GM19397 (cell line): Measurements from ENCODE around the gene MCUB.

Source experiments
- ATAC-seq: cut with Tn5 transposase; IDR thresholded peaks from one replicate; pipeline ENCODE4 v1.9.1; 2021; ENCODE audit warnings: mild to moderate bottlenecking, moderate library complexity; ENCODE audit not compliant: unreplicated experiment

The MCUB gene

DNA sequence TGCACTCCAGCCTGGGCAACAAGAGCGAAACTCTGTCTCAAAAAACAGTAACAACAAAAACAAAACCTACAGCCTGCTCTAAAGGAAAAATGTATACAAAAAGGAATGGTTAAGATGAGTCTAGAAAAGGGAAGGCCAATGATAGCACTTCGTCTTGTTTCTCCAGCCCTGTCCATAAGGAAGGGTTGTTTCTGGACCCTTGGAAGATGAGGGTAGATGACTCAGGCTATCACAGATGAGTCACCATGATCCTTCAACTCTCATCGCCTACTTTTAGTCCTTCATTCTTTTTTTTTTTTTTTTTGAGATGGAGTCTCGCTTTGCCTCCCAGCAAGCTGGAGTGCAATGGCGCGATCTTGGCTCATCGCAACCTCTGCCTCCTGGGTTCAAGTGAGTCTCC is 161.0 kb downstream of the MCUB start:
- no peak for ATAC-seq

DNA sequence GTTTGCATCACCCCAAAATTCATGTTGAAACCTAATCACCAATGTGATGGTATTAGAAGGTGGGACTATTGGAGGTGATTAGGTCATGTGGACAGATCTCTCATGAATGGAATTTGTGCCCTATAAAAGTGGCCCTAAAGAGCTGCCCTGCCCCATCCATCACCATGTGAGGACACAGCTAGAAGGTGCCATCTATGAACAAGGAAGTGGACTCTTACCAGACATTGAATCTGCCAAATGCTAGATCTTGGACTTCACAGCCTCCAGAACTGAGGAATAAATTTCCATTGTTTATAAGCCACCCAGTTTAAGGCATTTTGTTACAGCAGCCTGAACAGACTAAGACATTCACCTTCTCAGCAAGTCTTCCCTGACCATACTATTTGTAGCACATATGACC is 162.3 kb downstream of the MCUB start:
- ATAC-seq: no peak

DNA sequence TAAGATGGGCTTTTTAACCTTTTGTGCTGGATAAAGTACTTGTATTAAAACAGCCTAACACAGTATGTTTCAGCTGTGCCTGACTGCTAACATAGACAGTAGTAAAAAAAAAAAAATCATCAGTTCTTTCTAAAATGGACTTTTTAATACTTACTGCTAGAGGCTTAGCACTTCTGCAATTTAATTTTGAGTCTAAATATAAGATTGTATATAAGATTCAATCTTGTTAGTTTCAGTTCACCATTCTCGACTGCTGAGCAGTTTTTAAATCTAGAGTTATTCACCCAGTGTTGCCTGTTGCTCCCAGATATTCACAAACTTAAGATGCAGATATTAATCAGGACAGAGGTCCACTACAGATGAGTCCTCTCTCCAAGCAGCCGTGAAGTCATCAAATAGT is 163.1 kb downstream of the MCUB start:
- ATAC-seq: no peak

GRCh38 chr4:109728385-109728784 is 168.3 kb downstream of the MCUB start:
- no peak for ATAC-seq

DNA sequence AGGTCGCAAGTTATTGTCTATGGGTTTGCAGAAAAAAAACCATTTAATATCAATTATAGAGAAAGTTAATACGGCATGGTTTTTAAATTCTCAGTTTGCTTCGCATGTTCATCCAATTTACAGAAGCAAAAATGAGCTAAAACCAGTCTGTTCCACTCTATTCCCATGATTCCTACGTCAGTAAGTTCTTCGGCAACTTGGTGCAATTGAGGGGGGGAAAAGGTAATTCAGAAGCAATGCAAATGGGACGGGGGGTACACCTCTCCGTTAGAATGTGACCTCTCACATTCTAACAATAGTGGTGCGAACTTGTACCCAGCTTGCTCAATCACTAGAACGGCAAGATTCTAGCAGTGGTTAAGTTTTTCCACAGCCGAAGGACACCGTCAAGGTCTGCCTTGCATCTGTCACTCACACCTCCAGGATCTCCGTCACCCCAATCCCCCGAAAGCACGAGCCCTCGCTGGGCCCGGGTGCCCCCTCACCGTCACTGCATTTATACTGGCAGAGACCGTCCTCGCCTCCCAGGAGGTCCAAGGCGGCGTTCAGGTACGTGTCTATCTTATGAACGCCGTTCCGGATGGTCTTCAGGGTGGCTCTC is 169.2 kb downstream of the MCUB start:
- no peak for ATAC-seq

DNA sequence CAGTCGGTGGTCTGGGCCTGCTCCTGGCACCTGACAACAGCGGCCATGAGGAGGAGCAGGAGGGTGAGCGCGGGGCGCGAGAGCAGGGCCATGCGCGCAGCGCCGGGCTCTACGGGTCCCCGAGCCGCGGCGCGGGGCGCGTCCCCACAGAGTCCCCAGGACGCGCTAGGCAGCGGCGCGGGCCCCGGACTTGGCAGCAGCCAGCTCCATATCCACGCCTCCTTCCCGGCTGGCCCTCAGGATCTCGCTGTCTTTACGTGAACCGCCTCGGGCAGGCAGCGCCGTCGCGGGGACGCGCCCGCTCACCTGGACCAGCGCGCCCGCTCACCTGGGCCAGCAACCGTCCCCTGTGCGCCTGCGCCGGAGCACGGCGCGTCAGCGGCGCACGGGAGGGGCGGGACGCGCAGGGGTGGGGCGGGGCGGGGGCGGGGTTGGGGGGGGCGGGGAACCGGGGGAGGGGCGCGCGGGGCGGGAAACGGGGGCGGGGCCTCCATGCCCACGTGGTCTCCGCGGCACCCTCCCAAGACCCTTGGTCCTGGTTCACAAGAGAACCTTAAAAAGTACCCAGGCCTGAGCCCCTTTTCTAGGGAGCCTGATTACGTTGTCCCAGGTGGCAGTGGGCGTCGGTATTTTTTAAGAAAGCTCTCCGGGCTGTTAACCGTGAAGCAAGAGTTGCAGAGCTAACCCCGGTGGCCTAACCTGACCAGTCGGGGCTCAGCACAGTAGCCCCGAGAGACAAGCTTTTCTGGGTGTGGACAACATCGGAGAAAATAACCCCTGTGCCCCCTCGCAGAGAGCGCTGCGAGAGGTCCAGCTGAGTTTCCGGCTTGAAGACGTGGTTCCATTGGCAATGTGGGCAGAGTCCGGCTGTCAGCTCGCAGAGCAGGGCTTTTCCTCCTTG is 169.9 kb downstream of the MCUB start, which contains the start of gene PLA2G12A:
Gene PLA2G12A (minus strand): TSS at position 353 of the 901 bp plus-strand sequence. CDS start 261 bp downstream, at position 92.
- ATAC-seq: peak; percentile 90

GRCh38 chr4:109730619-109731545 is 170.8 kb downstream of the MCUB start:
- no peak for ATAC-seq

DNA sequence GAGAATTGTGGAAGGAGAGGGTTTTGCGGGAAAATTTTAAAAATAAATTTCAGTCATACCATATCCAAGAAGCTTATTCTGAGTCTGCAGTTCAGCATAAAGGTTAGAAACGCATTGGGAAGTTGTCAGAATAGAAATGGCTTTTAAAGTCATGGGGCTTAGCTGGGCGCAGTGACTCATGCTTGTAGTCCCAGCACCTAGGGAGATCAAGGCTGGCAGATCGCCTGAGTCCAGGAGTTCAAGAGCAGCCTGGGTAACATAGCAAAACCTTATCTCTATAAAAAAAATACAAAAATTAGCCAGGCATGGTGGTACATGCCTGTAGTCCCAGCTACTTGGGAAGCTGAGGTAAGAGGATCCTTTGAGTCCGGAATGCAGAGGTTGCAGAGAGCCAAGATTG is 173.7 kb downstream of the MCUB start:
- ATAC-seq: no peak

DNA sequence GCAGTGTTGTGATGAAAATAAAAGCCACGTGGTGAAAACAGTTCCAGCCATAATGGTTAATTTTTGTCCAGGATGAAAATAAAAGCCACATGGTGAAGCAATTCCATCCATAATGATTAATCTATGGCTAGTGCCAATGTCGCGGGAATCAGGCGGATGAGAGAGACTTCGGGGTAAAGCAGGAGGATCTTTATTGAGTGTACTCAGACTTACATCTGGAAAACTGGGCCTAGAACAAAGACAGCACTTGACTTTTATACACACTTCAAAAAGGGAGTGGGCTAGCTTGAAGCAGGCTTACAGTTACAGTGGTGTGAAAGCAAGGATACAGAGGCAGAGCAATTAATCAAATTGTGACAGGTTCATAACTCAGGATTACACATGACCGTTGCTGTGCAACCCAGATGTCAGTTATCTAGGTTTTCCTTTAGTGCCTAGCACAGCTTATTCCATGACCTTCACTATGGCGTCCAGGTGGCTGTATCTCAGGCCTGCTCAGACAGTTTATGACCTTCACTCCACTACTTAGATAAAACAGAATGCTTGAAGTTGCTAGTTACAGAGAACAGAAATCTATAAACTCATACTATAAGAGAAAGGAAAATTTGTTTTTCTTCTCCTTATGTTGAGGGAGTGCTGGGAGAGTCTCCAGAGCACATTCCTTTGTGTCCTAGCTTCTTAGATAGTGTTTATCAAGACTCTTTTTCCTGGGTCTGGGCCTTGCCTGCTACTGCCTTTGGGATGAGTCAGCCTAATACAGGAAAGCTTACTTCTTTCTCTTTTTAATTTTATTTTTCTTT is 175.7 kb downstream of the MCUB start:
- no peak for ATAC-seq
